CD4-positive, alpha-beta T cell treated with Interleukin-15 for 1 hour (primary cell): ENCODE data around the gene MUS81.

Experiments
- DNase-seq: peaks from one replicate; pipeline ENCODE4 v3.0.0-alpha.2; 2020

Gene MUS81

GRCh38 chr11:65896034-65896999 is 36.1 kb downstream of the MUS81 start:
- DNase-seq: no peak

GRCh38 chr11:65897020-65897471 is 36.8 kb downstream of the MUS81 start:
- no peak for DNase-seq

- no peak for DNase-seq
These were observed 38.6 kb downstream of the MUS81 start for GRCh38 chr11:65898656-65899355.

GRCh38 chr11:65899356-65900124 is 39.3 kb downstream of the MUS81 start:
- peak; percentile 66 for DNase-seq

- DNase-seq: peak; percentile 98
These were observed 40.1 kb downstream of the MUS81 start, which contains the start of gene FOSL1 for GRCh38 chr11:65900125-65900898. Gene FOSL1, minus strand, starts transcription at chr11:65900388. Its CDS starts 49 bp downstream, at chr11:65900339.

- DNase-seq: no peak
These were observed 40.6 kb downstream of the MUS81 start for GRCh38 chr11:65900899-65901180.

- DNase-seq: no peak
These were observed 42.8 kb downstream of the MUS81 start for GRCh38 chr11:65903068-65903481.

- DNase-seq: no peak
These were observed 43.5 kb downstream of the MUS81 start for GRCh38 chr11:65903715-65904114.

GRCh38 chr11:65906602-65907001 is 46.4 kb downstream of the MUS81 start:
- DNase-seq: no peak

- no peak for DNase-seq
These were observed 47.6 kb downstream of the MUS81 start for GRCh38 chr11:65907878-65908277.

GRCh38 chr11:65911682-65912568 is 51.7 kb downstream of the MUS81 start:
- no peak for DNase-seq

- no peak for DNase-seq
These were observed 52.6 kb downstream of the MUS81 start for GRCh38 chr11:65912845-65913244.

- no peak for DNase-seq
These were observed 55.0 kb downstream of the MUS81 start for GRCh38 chr11:65915101-65915820.

GRCh38 chr11:65915821-65916251 is 55.6 kb downstream of the MUS81 start:
- DNase-seq: peak; percentile 60
